ENCODE data around the gene RASGRP3.

RASGRP3 gene

DNA sequence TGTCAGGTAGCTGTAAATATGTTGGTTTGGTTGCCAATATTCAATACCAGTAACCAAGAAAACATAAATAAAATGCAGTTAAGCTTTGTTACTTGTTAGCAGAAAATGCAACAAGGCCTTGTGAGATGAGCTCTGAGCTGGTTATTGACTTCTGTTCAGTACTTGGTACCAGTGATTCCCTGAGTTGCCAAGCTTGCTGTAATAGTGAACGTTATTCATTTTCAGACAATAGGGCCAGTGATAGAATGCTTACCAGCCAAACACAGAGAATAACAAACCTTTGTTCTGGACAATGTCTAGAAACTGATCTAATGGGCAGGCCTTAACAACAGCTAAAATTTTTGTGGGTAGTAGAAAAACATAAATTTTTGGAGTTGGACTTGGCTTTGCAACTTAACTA is 29.5 kb downstream of the RASGRP3 start:
- ATAC-seq (replicated peaks) (no peak), DNase-seq (no peak)
- H3K9me3 Mint-ChIP-seq = no peaks in the 10 kb centered on the region
- peaks cover 0 to 5% of the 10 kb centered on the region in 2 donors for H3K4me1 Mint-ChIP-seq (ENCODE audit: low read depth in 2 of 2)
- no peak overlapping the region for H3K4me3 Mint-ChIP-seq
- H3K27ac Mint-ChIP-seq = no peak overlapping the region
- no peaks in the 10 kb centered on the region for H3K27me3 Mint-ChIP-seq
- no peaks in the 10 kb centered on the region for H3K36me3 Mint-ChIP-seq (ENCODE audit: insufficient read depth)

DNA sequence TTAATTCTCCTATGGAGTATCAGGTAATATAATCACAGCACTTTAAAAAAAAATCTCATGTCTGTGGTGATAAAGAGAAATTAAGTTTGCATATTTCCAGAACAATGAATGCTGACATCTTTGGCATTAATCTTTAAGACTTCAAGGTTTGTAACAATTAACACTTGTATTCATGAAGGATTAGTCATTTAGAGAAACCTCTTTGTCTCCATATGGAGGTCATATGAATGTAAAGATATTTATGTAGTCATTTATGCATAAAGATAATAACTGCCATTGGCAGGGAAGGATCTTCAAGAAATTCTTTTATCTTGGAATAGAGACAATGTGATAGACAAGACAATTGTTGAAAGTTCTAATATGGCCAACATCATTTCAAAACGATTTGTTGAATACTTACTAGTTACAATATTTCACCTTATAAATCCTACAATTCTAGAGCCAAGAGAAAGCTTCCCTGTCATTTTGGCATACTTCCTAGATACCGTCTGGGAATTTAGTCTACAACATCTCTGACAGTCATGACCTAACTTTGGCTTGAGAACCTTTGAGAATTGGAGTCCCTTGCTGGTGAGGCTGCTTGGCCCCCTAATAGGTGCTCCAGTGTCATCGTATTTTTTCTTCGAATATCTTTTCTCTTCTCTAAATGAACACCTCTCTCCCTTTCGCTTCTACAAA is 33.6 kb downstream of the RASGRP3 start:
- no peak overlapping the region for H3K27ac Mint-ChIP-seq
- DNase-seq (no peak), ATAC-seq (replicated peaks) (no peak)
- H3K4me3 Mint-ChIP-seq = no peak overlapping the region
- no peaks in the 10 kb centered on the region for H3K4me1 Mint-ChIP-seq (ENCODE audit: low read depth in 2 of 2)
- no peaks in the 10 kb centered on the region for H3K9me3 Mint-ChIP-seq
- peaks cover 4% of the 10 kb centered on the region for H3K36me3 Mint-ChIP-seq (ENCODE audit: insufficient read depth)
- H3K27me3 Mint-ChIP-seq = no peaks in the 10 kb centered on the region

DNA sequence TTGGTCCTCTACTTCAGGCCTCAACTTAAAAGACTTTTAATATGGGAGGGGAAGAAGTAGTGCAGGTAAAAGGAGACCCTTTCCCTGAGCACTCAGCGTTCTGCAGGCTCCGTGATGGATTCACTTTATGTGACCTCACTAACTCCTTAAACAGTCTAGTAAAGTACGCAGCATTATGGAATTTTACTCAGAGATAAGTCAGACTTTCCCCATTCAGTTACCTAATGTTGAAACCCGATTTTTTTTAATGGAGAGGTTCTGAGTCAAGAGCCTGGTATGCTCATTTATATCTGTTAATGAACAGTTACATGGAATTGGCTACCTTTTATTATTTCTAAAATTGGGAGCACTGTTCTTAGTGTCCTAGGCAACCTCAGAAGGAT is 34.1 kb downstream of the RASGRP3 start:
- no peaks in the 10 kb centered on the region for H3K27me3 Mint-ChIP-seq
- H3K9me3 Mint-ChIP-seq = no peaks in the 10 kb centered on the region
- DNase-seq (no peak), ATAC-seq (replicated peaks) (no peak)
- no peak overlapping the region for H3K27ac Mint-ChIP-seq
- H3K4me1 Mint-ChIP-seq (ENCODE audit: low read depth in 2 of 2) = no peaks in the 10 kb centered on the region
- H3K4me3 Mint-ChIP-seq = no peak overlapping the region
- peaks cover 4% of the 10 kb centered on the region for H3K36me3 Mint-ChIP-seq (ENCODE audit: insufficient read depth)

DNA sequence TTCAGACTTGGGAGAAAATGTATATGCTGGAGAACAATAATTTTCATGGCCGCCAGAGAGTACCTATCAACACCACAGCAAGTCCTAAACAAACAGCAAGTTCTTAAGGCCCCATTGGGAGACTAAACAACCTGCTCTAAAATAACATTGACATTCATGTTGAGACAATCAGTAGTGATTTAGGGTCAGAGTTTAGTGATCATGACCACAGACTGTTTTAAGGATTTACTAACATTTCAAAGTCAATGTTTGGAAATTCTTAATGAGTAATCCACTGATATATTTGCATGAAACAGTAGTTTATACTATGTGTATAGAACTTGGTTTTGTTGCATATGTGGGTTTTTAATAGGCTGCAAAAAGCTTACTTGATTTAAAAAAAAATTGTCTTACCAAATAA is 34.7 kb downstream of the RASGRP3 start:
- ATAC-seq (replicated peaks) (no peak), DNase-seq (no peak)
- H3K9me3 Mint-ChIP-seq = no peaks in the 10 kb centered on the region
- no peak overlapping the region for H3K27ac Mint-ChIP-seq
- H3K4me1 Mint-ChIP-seq (ENCODE audit: low read depth in 2 of 2) = no peaks in the 10 kb centered on the region
- peaks cover 4% of the 10 kb centered on the region for H3K36me3 Mint-ChIP-seq (ENCODE audit: insufficient read depth)
- no peak overlapping the region for H3K4me3 Mint-ChIP-seq
- H3K27me3 Mint-ChIP-seq = no peaks in the 10 kb centered on the region

DNA sequence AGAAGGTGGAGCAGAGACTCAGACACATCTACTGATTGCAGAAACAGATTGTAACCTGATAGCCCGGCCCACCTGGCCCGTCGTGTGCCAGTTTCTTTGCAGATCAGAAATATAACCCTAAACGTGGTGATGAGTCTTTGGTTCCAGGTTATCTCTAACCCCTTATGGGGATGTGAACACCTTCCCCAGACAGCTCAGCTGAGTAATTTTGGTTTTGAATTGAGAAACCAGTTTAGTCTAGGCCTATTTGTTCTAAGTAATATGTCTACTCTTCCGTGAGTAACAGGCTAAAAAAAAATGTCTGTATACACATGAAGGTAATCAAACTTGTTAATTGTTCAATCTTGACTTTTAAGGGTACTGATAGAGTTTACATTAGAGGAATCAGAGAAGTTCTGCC is 35.7 kb downstream of the RASGRP3 start:
- DNase-seq = no peak
- Mint-ChIP-seq H3K27ac (no peak overlapping the region), H3K4me3 (no peak overlapping the region)

DNA sequence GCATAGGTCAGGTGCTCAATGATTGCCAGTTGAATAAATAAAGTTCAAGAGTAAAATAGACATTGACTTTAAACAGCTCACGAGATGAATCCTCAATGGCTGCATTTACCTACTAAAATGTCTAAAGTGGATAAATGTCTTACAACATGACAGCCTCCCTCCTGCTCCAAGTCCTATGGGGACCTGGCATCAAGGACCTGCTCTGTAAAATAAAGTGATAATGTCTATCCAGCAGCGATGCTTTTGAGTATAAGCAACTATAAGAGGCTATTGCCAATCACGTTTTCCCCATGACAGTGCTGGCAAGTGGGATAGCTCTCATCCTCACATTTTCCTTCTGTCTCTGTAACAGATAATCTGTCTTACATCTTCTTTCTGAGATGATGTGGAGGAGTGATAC is 37.0 kb downstream of the RASGRP3 start:
- no peaks in the 10 kb centered on the region for H3K4me1 Mint-ChIP-seq (ENCODE audit: low read depth in 2 of 2)
- H3K27me3 Mint-ChIP-seq = no peaks in the 10 kb centered on the region
- peaks cover 4% of the 10 kb centered on the region for H3K36me3 Mint-ChIP-seq (ENCODE audit: insufficient read depth)
- no peak overlapping the region for H3K27ac Mint-ChIP-seq
- H3K9me3 Mint-ChIP-seq = no peaks in the 10 kb centered on the region
- ATAC-seq (replicated peaks) = no peak
- DNase-seq = no peak
- no peak overlapping the region for H3K4me3 Mint-ChIP-seq

More for the DNA sequence above, 35.7 kb downstream of the RASGRP3 start:
- H3K9me3 Mint-ChIP-seq = no peaks in the 10 kb centered on the region
- no peak for ATAC-seq (replicated peaks)
- peaks cover 4% of the 10 kb centered on the region for H3K36me3 Mint-ChIP-seq (ENCODE audit: insufficient read depth)
- no peaks in the 10 kb centered on the region for H3K4me1 Mint-ChIP-seq (ENCODE audit: low read depth in 2 of 2)
- no peaks in the 10 kb centered on the region for H3K27me3 Mint-ChIP-seq

DNA sequence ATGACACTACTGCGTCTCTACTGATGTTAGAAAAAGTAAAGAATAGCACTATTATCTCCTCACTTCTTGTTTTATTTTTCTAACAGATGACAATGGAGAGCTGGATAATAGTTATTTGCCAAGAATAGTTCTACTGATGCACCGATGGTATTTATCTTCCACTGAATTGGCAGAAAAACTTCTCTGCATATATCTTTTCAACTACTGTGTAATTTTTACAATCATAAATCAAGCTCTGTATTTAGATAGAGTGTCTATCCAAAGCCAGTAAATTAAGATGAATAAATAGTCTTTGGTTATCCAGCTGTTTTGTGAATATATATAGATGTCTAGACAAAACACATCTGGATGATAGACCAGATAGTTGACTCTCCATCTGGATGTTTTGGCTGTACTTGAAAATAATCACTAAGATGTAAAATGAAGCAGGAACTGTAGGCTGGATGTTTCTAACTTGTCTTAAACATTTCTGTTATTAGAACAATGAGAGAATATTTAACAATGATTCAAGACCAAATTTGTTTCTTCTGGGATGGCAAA is 40.1 kb downstream of the RASGRP3 start:
- H3K27ac Mint-ChIP-seq = no peak overlapping the region
- no peak overlapping the region for H3K4me3 Mint-ChIP-seq
- no peak for ATAC-seq (replicated peaks)
- DNase-seq = no peak
- H3K27me3 Mint-ChIP-seq = no peaks in the 10 kb centered on the region
- peaks cover 4% of the 10 kb centered on the region for H3K36me3 Mint-ChIP-seq (ENCODE audit: insufficient read depth)
- H3K4me1 Mint-ChIP-seq (ENCODE audit: low read depth in 2 of 2) = no peaks in the 10 kb centered on the region
- H3K9me3 Mint-ChIP-seq = no peaks in the 10 kb centered on the region

DNA sequence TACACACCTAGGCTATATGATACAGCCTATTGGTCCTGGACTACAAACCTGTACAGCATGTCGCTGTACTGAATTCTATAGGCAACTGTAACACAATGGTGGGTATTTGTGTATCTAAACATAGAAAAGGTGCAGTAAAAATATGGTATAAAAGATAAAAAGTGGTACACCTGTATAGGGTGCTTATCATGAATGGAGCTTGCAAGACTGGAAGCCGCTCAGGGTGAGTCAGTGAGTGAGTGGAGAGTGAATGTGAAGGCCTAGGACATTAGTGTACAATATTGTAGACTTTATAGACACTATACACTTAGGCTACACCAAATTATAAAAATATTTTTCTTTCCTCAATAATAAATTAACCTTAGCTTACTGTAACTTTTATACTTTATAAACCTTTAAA is 41.8 kb downstream of the RASGRP3 start:
- ATAC-seq (replicated peaks) (no peak), DNase-seq (no peak)
- Mint-ChIP-seq H3K4me3 (no peak overlapping the region), H3K36me3 (ENCODE audit: insufficient read depth) (peaks cover 4% of the 10 kb centered on the region), H3K4me1 (ENCODE audit: low read depth in 2 of 2) (no peaks in the 10 kb centered on the region), H3K27me3 (no peaks in the 10 kb centered on the region), H3K27ac (no peak overlapping the region), H3K9me3 (no peaks in the 10 kb centered on the region)

DNA sequence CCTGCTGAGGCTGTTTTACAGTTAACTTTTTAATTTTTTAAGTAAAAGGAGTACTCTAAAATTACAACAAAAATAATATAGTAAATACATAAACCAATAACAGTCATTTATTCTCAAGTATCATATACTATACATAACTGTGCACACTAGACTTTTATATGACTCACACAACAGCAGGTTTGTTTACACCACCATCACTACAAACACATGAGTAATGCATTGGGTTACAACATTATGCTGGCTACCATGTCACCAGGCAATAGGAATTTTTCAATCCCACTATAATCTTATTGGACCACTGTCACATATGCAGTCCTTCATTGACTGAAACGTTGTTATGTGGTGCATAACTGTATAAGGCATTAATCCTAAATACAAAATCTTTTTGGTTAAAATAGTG is 42.5 kb downstream of the RASGRP3 start:
- no peaks in the 10 kb centered on the region for H3K4me1 Mint-ChIP-seq (ENCODE audit: low read depth in 2 of 2)
- H3K9me3 Mint-ChIP-seq = no peaks in the 10 kb centered on the region
- H3K4me3 Mint-ChIP-seq = no peak overlapping the region
- no peak overlapping the region for H3K27ac Mint-ChIP-seq
- no peaks in the 10 kb centered on the region for H3K27me3 Mint-ChIP-seq
- ATAC-seq (replicated peaks) (no peak), DNase-seq (no peak)
- H3K36me3 Mint-ChIP-seq (ENCODE audit: insufficient read depth) = peaks cover 4% of the 10 kb centered on the region

DNA sequence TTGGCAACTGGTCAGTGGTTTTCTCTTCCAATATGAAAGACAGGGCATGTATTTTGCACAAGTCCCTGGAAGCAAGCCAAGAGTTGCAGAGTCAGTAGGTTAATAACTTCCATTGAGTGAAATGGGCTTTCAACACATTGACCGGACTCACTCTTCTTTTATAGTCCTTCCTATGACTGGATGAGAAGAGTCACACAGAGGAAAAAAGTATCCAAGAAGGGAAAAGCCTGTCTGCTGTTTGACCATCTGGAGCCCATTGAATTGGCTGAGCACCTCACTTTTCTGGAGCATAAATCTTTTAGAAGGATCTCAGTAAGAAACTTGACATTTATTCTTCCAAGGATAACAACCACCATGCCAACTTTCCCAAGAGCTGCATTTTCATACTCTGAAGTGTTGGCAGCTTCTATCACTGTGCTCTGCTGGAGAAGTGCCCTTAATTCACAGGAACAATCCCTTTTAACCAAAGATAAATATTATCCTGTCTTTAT is 45.4 kb downstream of the RASGRP3 start:
- no peak for DNase-seq
- no peaks in the 10 kb centered on the region for H3K27me3 Mint-ChIP-seq
- peaks cover 0 to 3% of the 10 kb centered on the region in 2 donors for H3K4me1 Mint-ChIP-seq (ENCODE audit: low read depth in 2 of 2)
- H3K36me3 Mint-ChIP-seq (ENCODE audit: insufficient read depth) = no peaks in the 10 kb centered on the region
- H3K27ac Mint-ChIP-seq = no peak overlapping the region
- no peak overlapping the region for H3K4me3 Mint-ChIP-seq
- H3K9me3 Mint-ChIP-seq = no peaks in the 10 kb centered on the region
- ATAC-seq (replicated peaks) = no peak

DNA sequence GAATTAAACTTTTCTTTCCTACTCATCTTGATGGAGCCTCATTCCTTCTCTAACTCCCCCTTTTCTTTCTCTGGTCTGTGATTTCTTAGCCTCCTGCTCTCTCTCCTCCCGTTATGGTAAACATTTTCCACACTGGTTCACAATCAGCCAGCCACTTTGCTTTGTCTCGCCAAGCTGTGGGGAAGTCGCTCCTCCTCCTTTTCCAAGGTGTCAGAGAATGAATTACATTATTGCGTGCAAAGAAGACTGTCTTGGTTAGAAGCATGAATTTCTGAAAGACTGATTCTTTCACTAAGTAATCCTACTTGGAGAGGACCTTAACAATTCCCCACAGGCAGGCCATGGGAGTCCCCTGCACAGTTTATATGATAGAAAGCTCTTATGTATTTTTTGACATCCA is 46.1 kb downstream of the RASGRP3 start:
- Mint-ChIP-seq H3K27me3 (no peaks in the 10 kb centered on the region), H3K27ac (no peak overlapping the region), H3K4me3 (no peak overlapping the region), H3K4me1 (ENCODE audit: low read depth in 2 of 2) (peaks cover 0 to 3% of the 10 kb centered on the region in 2 donors), H3K36me3 (ENCODE audit: insufficient read depth) (no peaks in the 10 kb centered on the region), H3K9me3 (no peaks in the 10 kb centered on the region)
- ATAC-seq (replicated peaks) = no peak
- no peak for DNase-seq

DNA sequence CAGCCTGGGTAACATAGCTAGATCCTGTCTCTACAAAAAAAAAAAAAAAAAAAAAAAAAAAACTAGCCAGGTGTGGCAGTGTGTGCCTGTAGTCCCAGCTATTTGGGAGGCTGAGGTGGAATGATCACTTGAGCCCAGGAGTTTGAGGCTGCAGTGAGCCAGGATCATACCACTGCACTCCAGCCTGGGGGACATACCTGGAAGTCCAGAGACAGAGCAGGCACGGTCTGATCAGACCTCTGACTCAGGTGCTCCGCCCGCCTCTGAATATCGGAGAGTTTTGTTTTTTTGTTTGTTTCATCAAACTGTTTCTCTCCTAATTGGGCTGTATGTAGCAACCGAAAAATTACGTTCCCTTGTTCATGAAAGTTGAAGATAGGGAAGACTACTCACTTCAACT is 49.2 kb downstream of the RASGRP3 start:
- no peaks in the 10 kb centered on the region for H3K9me3 Mint-ChIP-seq
- no peak overlapping the region for H3K4me3 Mint-ChIP-seq
- DNase-seq = no peak
- H3K4me1 Mint-ChIP-seq (ENCODE audit: low read depth in 2 of 2) = peaks cover 0 to 3% of the 10 kb centered on the region in 2 donors
- H3K36me3 Mint-ChIP-seq (ENCODE audit: insufficient read depth) = peaks cover 5% of the 10 kb centered on the region
- no peak for ATAC-seq (replicated peaks)
- no peaks in the 10 kb centered on the region for H3K27me3 Mint-ChIP-seq
- no peak overlapping the region for H3K27ac Mint-ChIP-seq

DNA sequence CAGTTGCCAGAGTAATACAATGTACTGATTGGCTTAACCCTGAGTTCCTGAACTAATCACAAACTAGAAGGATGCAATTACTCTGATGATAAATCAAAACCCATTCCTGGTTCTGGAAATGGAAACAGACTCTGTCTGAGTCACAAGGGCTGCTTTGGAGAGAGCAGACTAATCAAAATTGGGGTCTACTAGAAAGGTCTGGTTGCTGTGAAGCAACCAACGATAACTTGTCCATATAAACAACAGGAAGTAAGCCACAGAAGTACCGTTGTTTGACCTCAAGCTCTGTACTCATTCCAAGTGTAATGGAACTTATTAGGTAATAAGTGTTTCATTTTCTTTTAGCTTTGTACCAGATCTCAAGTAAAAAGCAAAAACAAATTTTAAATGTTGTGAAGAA is 49.7 kb downstream of the RASGRP3 start:
- Mint-ChIP-seq H3K4me1 (ENCODE audit: low read depth in 2 of 2) (peaks cover 0 to 3% of the 10 kb centered on the region in 2 donors), H3K27me3 (no peaks in the 10 kb centered on the region), H3K9me3 (no peaks in the 10 kb centered on the region), H3K36me3 (ENCODE audit: insufficient read depth) (peaks cover 5% of the 10 kb centered on the region), H3K27ac (no peak overlapping the region), H3K4me3 (no peak overlapping the region)
- ATAC-seq (replicated peaks) (no peak), DNase-seq (no peak)

DNA sequence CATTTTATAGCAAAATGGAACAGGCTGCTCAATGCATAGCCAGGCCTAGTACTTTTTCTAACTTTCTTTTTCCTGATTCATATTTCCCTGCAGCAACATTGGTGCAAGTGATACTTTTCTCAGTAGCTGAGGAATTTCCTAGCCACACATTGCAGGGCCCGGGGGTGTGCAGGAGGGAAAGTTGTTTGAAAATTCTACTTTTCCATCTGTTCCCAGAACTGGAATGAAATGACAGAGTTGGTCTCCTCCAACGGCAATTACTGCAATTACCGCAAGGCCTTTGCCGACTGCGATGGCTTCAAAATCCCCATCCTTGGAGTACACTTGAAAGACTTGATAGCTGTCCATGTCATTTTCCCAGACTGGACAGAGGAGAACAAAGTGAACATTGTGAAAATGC is 50.5 kb downstream of the RASGRP3 start:
- Mint-ChIP-seq H3K4me1 (ENCODE audit: low read depth in 2 of 2) (peaks cover 0 to 3% of the 10 kb centered on the region in 2 donors), H3K27me3 (no peaks in the 10 kb centered on the region), H3K4me3 (no peak overlapping the region), H3K36me3 (ENCODE audit: insufficient read depth) (peaks cover 5% of the 10 kb centered on the region), H3K27ac (no peak overlapping the region), H3K9me3 (no peaks in the 10 kb centered on the region)
- DNase-seq (no peak), ATAC-seq (replicated peaks) (no peak)

Data from effector memory CD8-positive, alpha-beta T cell (primary cell).